ENCODE measurements around the gene CCND2.

DNA sequence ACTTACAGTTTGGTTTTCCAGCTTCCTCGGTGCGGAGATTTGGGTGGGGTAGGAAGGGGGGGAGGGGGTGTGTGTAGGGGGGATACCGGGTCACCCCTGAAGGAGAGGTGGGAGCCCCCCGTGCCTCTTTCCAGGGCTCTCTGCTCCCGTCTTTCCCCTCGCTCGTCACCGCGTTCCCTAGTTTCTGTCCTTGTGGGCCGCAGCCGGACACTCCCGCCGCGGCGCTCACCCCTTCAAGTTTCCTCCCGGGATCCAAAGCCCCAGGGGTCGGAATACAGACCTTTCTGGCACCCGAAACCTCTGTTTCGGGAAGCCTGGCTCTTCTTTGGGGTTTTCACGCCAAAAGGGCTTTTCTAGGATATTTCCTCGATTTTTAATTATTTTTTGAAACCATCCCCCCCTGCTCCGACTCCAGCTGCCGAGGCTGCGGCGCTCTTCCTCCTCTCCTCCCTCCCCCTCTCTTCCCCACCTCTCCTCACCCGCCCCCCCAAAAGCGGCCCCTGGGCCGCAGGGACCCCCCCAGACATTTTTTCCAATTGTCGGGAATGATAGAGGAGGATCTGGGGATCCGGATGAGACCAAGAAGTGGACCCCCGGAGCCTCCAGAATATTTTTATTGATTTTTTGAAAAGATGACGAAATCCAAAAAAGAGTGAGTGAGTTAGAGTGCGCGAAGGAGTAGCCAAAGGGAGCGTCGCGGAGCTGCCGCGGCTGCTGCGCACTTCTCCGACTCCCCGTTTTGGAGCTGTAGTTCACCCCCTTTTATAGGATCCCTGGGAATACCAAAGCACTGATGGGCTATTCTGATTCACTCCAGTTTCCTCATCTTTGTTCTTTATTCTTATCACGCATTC, 1.7 kb downstream of the CCND2 start:
- TF ChIP-seq, protein P1, sequence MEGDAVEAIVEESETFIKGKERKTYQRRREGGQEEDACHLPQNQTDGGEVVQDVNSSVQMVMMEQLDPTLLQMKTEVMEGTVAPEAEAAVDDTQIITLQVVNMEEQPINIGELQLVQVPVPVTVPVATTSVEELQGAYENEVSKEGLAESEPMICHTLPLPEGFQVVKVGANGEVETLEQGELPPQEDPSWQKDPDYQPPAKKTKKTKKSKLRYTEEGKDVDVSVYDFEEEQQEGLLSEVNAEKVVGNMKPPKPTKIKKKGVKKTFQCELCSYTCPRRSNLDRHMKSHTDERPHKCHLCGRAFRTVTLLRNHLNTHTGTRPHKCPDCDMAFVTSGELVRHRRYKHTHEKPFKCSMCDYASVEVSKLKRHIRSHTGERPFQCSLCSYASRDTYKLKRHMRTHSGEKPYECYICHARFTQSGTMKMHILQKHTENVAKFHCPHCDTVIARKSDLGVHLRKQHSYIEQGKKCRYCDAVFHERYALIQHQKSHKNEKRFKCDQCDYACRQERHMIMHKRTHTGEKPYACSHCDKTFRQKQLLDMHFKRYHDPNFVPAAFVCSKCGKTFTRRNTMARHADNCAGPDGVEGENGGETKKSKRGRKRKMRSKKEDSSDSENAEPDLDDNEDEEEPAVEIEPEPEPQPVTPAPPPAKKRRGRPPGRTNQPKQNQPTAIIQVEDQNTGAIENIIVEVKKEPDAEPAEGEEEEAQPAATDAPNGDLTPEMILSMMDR (IDR thresholded peaks at IDR 0.05; ENCODE audit: poor library complexity): no peak
- TF ChIP-seq EZH2 (IDR thresholded peaks at IDR 0.05; ENCODE audit: borderline replicate concordance): no peak
- no peak for TF ChIP-seq EZH2phosphoT487 (IDR thresholded peaks at IDR 0.05; ENCODE audit: low read depth, severe bottlenecking, unreplicated experiment)

Data from hepatocyte (in vitro differentiated cells).